Activated CD8-positive, alpha-beta memory T cell treated with anti-CD3 and anti-CD28 coated beads, Interleukin-2, amount 10 ng/mL, durations not matched to agents 7 days and 5 days (primary cell): ENCODE results near the gene ZDHHC7. TPM values are rescaled to one million over a fixed set of nuclear protein-coding genes. Genes with fewer than 3 reads are reported as not detected.

ENCODE experiments used
- ATAC-seq: fragments of 150-1000 bp; cut with Tn5 transposase; one replicate; pipeline ENCODE4 v1.10.0; 2021; ENCODE audit warnings: moderate library complexity
- CTCF ChIA-PET: fragments of 350-600 bp; sonication (Branson Sonifier 250); formaldehyde crosslinking; loops from one replicate; lab custom pipeline; 2021; ENCODE audit warnings: antibody characterized with exemption; lab: Charles Lee
- DNase-seq: peaks from one replicate; pipeline ENCODE4 v3.0.0-alpha.2; 2020
- H3K27ac Mint-ChIP-seq: one replicate; pipeline ENCODE4 v1.8.0; 2021; ENCODE audit warnings: mild to moderate bottlenecking, mixed read lengths
- H3K27me3 Mint-ChIP-seq: one replicate; pipeline ENCODE4 v1.8.0; 2021; ENCODE audit warnings: mixed read lengths
- H3K36me3 Mint-ChIP-seq: one replicate; pipeline ENCODE4 v1.8.0; 2021; ENCODE audit warnings: mild to moderate bottlenecking, mixed read lengths
- H3K4me1 Mint-ChIP-seq: one replicate; pipeline ENCODE4 v1.8.0; 2021; ENCODE audit warnings: mixed read lengths
- H3K4me3 Mint-ChIP-seq: one replicate; pipeline ENCODE4 v1.8.0; 2021; ENCODE audit warnings: mild to moderate bottlenecking, moderate library complexity, mixed read lengths
- H3K9me3 Mint-ChIP-seq: one replicate; pipeline ENCODE4 v1.8.0; 2022; ENCODE audit warnings: low read depth, mixed read lengths
- total RNA-seq, 2 experiments: library from RNA; stranded (reverse); gene quantifications; one replicate each; pipeline ENCODE4 v1.2.3, GENCODE V29; 2021

Gene ZDHHC7
- total RNA-seq, 2 experiments from 2014 or later, result 22.3 to 27.1 TPM

DNA sequence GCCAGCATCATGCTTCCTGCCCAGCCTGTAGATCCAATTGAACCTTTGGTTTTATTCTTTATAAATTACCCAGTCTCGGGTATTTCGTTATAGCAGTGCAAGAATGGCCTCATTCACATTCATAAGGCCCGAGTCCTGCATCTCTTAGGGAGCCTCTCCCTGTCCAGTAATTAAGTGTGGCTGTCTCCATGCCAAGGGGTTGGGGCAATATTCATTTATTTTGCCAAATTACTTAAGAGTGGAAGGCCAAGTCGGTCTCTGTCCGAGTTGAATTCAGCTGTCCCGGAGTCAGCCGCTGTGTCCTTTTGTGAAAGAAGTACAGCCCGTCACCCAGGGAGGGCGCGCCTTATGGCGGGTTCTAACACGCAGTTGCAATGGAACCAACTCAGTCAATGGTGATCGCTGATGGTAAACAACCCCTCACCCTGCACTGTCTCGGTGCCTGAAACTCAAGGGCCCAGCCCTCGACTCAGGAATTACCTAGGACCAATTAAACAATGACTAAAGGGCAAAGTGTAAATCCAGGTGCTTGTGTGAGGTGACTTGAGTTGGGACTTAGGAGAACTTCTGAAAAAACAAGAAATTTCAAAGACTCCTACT, 38.5 kb upstream of the ZDHHC7 start:
- ATAC-seq (no peak), DNase-seq (no peak)
- CTCF ChIA-PET, result interaction anchor here (1.5 kb wide), 1 partner anchor 36 kb away, joined by 4 read pairs; no protein-coding TSS in a partner anchor
- Mint-ChIP-seq H3K27ac (no peak overlapping the region), H3K36me3 (peaks cover 4% of the 10 kb centered on the region), H3K4me3 (no peak overlapping the region), H3K9me3 (no peaks in the 10 kb centered on the region), H3K4me1 (peaks cover 6% of the 10 kb centered on the region), H3K27me3 (no peaks in the 10 kb centered on the region)

DNA sequence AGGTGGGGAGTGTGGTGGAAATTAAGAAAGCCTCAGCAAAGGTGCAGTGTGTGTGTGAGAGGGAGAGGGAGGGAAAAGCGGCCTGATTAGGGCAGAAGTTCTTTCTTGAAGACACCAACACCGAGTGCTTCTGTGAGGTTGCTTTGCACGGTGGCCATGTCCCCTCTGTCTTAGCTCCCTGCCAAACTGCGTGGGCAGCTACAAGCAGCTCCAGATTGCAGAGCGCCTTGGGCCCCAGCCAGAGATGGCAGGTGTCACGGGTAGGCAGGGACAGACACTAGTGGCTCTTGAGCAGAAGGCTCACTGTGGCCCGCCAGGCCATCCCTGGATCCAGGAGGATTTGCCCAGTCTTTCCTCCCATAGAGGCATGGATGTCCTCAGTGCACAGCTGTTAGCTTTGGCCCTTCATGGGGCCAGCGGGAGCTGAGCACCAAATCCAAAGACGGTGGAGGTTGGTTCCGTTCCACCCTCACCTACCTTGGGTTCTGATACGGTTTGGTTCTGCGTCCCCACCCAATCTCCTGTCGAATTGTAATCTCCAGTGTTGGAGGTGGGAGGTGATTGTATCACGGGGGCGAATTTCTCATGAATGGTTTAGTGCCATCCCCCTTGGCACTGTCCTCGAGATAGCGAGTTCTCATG, 37.7 kb upstream of the ZDHHC7 start:
- no peaks in the 10 kb centered on the region for H3K27me3 Mint-ChIP-seq
- DNase-seq, result no peak
- H3K4me1 Mint-ChIP-seq, result peaks cover 2% of the 10 kb centered on the region
- CTCF ChIA-PET, result interaction anchor here (0.6 kb wide), 1 partner anchor 64 kb away, joined by 3 read pairs; no protein-coding TSS in a partner anchor
- H3K4me3 Mint-ChIP-seq, result no peak overlapping the region
- no peaks in the 10 kb centered on the region for H3K9me3 Mint-ChIP-seq
- H3K36me3 Mint-ChIP-seq, result peaks cover 4% of the 10 kb centered on the region
- H3K27ac Mint-ChIP-seq, result no peak overlapping the region
- ATAC-seq, result no peak

DNA sequence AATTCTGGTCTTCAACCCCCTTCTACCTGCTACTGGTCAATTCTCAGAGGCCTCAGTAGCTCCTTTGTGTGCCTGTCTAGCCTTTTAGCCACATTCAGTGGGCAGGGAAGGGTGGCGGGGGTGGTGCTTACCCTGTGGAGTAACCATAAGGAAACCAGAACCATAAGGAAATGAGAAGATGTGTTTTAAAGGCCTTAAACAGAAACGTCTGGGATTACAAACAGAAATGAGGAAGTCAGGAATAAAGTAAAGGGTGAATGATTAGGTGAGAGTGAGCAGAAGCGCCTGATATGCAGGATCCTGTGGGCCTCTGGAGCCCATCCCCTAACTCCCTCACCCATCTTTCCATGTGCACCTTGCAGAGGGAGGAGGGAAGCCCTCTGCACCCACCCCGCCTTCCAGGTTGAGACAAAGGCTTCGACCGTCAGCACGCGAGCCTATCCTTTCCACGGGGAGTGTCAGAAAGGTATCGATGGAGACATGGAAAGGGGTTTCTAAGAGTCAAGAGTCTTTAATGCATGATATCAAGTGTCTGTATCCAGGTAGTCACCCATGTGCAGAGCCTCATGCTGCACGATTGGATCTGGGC, 36.6 kb upstream of the ZDHHC7 start:
- Mint-ChIP-seq H3K27me3 (no peaks in the 10 kb centered on the region), H3K36me3 (no peaks in the 10 kb centered on the region), H3K4me3 (no peak overlapping the region), H3K4me1 (peaks cover 2% of the 10 kb centered on the region), H3K9me3 (no peaks in the 10 kb centered on the region), H3K27ac (no peak overlapping the region)
- ATAC-seq (no peak), DNase-seq (no peak)
- CTCF ChIA-PET, result no interaction called here

DNA sequence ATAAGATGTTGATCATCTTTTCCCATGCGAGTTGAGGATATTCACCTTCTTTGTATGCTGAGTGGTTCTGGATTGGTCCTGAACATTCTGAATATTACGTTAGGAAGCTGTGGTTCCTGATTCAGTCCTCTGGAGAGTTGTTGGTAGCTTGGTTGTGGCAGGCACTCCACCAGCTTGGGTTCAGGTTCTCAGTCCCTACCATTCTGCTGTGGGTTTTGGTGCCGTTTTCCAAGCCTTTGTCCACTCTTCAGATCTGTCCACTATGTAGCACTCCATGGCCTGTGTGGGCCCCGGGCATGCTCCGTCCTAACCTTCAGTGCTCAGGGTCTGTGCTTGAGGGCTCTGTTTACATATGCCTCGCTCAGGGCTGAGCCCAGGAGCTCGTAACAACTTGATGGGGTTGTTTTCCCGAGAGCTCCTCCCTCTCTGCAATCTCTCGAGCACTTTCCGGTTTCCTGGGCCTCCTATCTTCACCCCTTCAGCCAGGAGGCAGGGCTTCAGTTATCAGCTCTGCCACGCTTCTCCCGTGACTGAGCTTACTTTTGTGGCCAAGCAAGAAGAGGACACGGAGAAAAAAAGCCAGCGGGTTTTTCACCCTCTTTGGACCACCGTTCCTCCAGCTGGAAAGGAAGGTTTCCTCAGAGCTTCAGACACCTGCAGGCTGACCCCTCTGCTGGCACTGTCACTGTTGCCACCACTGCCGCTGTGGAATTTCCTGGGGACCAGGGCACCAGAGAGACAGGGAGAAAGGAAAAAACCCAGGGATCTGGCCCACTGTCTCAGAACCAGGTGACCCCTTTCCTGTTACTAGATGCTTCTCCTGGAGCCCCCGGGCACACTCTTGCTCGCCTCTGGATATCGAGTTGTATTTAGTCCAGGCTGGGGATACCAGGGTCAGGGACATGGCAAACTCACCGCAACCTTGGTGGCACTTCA, 35.9 kb upstream of the ZDHHC7 start:
- Mint-ChIP-seq H3K4me1 (peaks cover 2% of the 10 kb centered on the region), H3K27ac (no peak overlapping the region), H3K27me3 (no peaks in the 10 kb centered on the region), H3K9me3 (no peaks in the 10 kb centered on the region), H3K4me3 (no peak overlapping the region), H3K36me3 (no peaks in the 10 kb centered on the region)
- CTCF ChIA-PET, result interaction anchor here (2.3 kb wide), 1 partner anchor 8 kb away, joined by 6 read pairs; no protein-coding TSS in a partner anchor
- no peak for ATAC-seq
- DNase-seq, result no peak

GRCh38 chr16:85046472-85046916, 35.2 kb upstream of the ZDHHC7 start:
- H3K4me3 Mint-ChIP-seq, result no peak overlapping the region
- CTCF ChIA-PET, result interaction anchor here (2.3 kb wide), 1 partner anchor 9 kb away, joined by 6 read pairs; no protein-coding TSS in a partner anchor
- H3K27me3 Mint-ChIP-seq, result no peaks in the 10 kb centered on the region
- H3K4me1 Mint-ChIP-seq, result peaks cover 2% of the 10 kb centered on the region
- ATAC-seq (no peak), DNase-seq (no peak)
- no peaks in the 10 kb centered on the region for H3K9me3 Mint-ChIP-seq
- no peak overlapping the region for H3K27ac Mint-ChIP-seq
- H3K36me3 Mint-ChIP-seq, result no peaks in the 10 kb centered on the region

GRCh38 chr16:85045641-85046471, 34.5 kb upstream of the ZDHHC7 start:
- no peak overlapping the region for H3K27ac Mint-ChIP-seq
- H3K4me3 Mint-ChIP-seq, result no peak overlapping the region
- DNase-seq, result no peak
- CTCF ChIA-PET, result interaction anchor here (1.0 to 2.3 kb wide), 2 partner anchors 9 to 41 kb away, joined by 5 to 6 read pairs; no protein-coding TSS in a partner anchor
- H3K36me3 Mint-ChIP-seq, result no peaks in the 10 kb centered on the region
- ATAC-seq, result no peak
- peaks cover 2% of the 10 kb centered on the region for H3K4me1 Mint-ChIP-seq
- no peaks in the 10 kb centered on the region for H3K9me3 Mint-ChIP-seq
- no peaks in the 10 kb centered on the region for H3K27me3 Mint-ChIP-seq

DNA sequence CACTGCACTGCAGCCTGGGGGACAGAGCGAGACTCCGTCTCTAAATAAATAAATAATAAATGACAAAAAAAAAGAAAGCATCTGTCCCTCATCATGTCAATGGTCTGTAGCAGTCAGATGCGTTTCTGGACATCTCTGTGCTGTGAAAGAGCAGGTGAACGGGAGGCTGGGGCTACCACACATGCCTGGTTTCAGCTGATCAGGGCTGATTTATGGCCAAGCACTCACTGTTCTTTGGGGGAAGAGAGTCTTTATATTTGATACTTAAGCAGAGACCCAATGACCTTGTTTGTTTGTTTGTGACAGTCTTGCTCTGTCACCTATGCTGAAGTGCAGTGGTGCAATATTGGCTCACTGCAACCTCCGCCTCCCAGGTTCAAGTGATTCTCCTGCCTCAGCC, 33.7 kb upstream of the ZDHHC7 start:
- H3K9me3 Mint-ChIP-seq, result no peaks in the 10 kb centered on the region
- DNase-seq (no peak), ATAC-seq (no peak)
- H3K4me3 Mint-ChIP-seq, result no peak overlapping the region
- H3K36me3 Mint-ChIP-seq, result no peaks in the 10 kb centered on the region
- CTCF ChIA-PET, result interaction anchor here (1.0 to 2.3 kb wide), 2 partner anchors 10 to 42 kb away, joined by 5 to 6 read pairs; no protein-coding TSS in a partner anchor
- H3K27me3 Mint-ChIP-seq, result no peaks in the 10 kb centered on the region
- H3K4me1 Mint-ChIP-seq, result peaks cover 2% of the 10 kb centered on the region
- H3K27ac Mint-ChIP-seq, result no peak overlapping the region

- Mint-ChIP-seq H3K36me3 (no peaks in the 10 kb centered on the region), H3K4me3 (no peak overlapping the region), H3K4me1 (no peaks in the 10 kb centered on the region), H3K27me3 (no peaks in the 10 kb centered on the region), H3K27ac (no peak overlapping the region), H3K9me3 (no peaks in the 10 kb centered on the region)
- DNase-seq (no peak), ATAC-seq (no peak)
- CTCF ChIA-PET, result no interaction called here
Observed at GRCh38 chr16:85042606-85043005, 31.3 kb upstream of the ZDHHC7 start.

DNA sequence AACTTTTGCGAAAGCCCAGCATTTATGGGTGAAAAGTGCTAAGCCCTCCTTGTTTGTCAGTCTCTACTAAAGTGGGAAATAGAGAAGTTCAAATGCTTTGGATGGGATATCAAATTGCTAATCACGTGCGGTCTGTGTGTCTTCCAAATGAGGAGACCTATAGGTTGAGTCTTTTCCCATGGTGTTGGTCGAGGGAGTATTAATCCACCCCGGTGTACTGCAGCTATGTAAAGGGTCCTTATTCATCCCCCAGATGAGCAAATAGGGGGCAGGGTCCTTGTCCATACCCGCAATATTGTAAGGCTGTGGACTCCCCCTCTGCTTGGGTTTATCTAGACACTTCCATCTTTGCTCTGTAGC, 30.8 kb upstream of the ZDHHC7 start:
- DNase-seq (no peak), ATAC-seq (no peak)
- CTCF ChIA-PET, result no interaction called here
- Mint-ChIP-seq H3K27ac (no peak overlapping the region), H3K4me3 (no peak overlapping the region), H3K36me3 (no peaks in the 10 kb centered on the region), H3K9me3 (no peaks in the 10 kb centered on the region), H3K27me3 (no peaks in the 10 kb centered on the region), H3K4me1 (no peaks in the 10 kb centered on the region)

- no peak overlapping the region for H3K4me3 Mint-ChIP-seq
- H3K27me3 Mint-ChIP-seq, result no peaks in the 10 kb centered on the region
- CTCF ChIA-PET, result no interaction called here
- no peaks in the 10 kb centered on the region for H3K9me3 Mint-ChIP-seq
- no peak for ATAC-seq
- DNase-seq, result no peak
- no peaks in the 10 kb centered on the region for H3K36me3 Mint-ChIP-seq
- no peaks in the 10 kb centered on the region for H3K4me1 Mint-ChIP-seq
- no peak overlapping the region for H3K27ac Mint-ChIP-seq
Observed at GRCh38 chr16:85041219-85042166, 30.2 kb upstream of the ZDHHC7 start.

GRCh38 chr16:85040685-85041084, 29.4 kb upstream of the ZDHHC7 start:
- no peak overlapping the region for H3K4me3 Mint-ChIP-seq
- no peak overlapping the region for H3K27ac Mint-ChIP-seq
- no peaks in the 10 kb centered on the region for H3K9me3 Mint-ChIP-seq
- no peak for ATAC-seq
- no peaks in the 10 kb centered on the region for H3K36me3 Mint-ChIP-seq
- no peak for DNase-seq
- no peaks in the 10 kb centered on the region for H3K4me1 Mint-ChIP-seq
- CTCF ChIA-PET, result no interaction called here
- H3K27me3 Mint-ChIP-seq, result no peaks in the 10 kb centered on the region

GRCh38 chr16:85037721-85038120, 26.4 kb upstream of the ZDHHC7 start:
- Mint-ChIP-seq H3K4me3 (no peak overlapping the region), H3K27ac (no peak overlapping the region), H3K27me3 (no peaks in the 10 kb centered on the region), H3K9me3 (no peaks in the 10 kb centered on the region), H3K4me1 (no peaks in the 10 kb centered on the region), H3K36me3 (no peaks in the 10 kb centered on the region)
- ATAC-seq (no peak), DNase-seq (no peak)
- CTCF ChIA-PET, result no interaction called here
